AG04449 (cell line): ENCODE data around the gene NCOR2.

Source experiments
- CTCF ChIA-PET: fragments of 350-600 bp; formaldehyde crosslinking; extraction: SDS; loops from one replicate; lab custom pipeline; 2021; ENCODE audit warnings: antibody characterized with exemption; lab: Yijun Ruan, JAX
- POLR2A ChIA-PET: fragments of 400-600, 350-600 bp; formaldehyde crosslinking; extraction: SDS; loops from one replicate; lab custom pipeline; 2020; ENCODE audit warnings: antibody characterized with exemption, inconsistent platforms; lab: Yijun Ruan, JAX
- DNase-seq: peaks from one replicate; pipeline ENCODE4 v3.0.0-alpha.2; 2010; ENCODE audit warnings: low read depth, low spot score
- H3K4me3 ChIP-seq: 2 replicates; pipeline ENCODE4 v1.5.1; 2011; ENCODE audit warnings: low read depth, mild to moderate bottlenecking, control low read depth, low read length
- TF ChIP-seq, protein P1 (sequence below): IDR thresholded peaks from one replicate; pipeline ENCODE4 v1.5.1; 2011; ENCODE audit warnings: mild to moderate bottlenecking, moderate library complexity, low read length, control low read depth, inconsistent platforms; ENCODE audit not compliant: insufficient read depth; ENCODE audit errors: missing control alignments

Gene NCOR2

DNA sequence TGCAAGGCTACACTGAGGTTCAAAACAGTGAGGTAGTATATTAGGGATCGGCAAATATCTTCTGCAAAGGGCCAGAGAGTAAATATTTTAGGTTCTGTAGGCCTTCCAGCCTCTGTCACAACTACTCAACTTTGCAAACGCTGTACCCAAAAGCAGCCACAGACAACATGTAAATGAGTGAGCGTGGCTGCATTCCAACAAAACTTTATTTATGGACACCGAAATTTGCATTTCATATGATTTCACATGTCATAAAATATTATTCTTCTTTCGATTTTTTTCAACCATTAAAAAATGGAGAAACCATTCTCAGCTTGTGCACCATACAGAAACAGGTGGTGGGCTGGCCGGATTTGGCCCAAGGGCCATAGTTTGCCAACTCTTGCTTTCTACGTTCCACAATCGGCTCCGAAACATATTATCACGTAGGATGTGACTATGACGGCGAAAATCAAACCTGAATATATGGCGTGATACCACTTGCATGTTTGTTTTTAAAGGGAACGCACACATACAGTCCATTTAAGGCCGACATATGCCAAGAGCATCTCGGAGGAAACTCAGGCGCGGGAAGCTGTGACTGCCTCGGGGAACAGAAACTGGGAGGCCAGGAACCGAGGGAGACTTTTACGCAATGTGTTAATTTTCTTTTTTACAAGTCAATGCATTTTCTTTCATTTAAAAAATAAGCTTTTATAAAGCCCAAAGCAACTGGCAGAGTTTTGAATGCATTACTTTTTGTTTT is 7.1 kb downstream of the NCOR2 start:
- H3K4me3 ChIP-seq, result no peak overlapping the region
- POLR2A ChIA-PET, result no interaction called here
- no peak for DNase-seq
- TF ChIP-seq, protein P1, sequence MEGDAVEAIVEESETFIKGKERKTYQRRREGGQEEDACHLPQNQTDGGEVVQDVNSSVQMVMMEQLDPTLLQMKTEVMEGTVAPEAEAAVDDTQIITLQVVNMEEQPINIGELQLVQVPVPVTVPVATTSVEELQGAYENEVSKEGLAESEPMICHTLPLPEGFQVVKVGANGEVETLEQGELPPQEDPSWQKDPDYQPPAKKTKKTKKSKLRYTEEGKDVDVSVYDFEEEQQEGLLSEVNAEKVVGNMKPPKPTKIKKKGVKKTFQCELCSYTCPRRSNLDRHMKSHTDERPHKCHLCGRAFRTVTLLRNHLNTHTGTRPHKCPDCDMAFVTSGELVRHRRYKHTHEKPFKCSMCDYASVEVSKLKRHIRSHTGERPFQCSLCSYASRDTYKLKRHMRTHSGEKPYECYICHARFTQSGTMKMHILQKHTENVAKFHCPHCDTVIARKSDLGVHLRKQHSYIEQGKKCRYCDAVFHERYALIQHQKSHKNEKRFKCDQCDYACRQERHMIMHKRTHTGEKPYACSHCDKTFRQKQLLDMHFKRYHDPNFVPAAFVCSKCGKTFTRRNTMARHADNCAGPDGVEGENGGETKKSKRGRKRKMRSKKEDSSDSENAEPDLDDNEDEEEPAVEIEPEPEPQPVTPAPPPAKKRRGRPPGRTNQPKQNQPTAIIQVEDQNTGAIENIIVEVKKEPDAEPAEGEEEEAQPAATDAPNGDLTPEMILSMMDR, result no peak
- CTCF ChIA-PET, result interaction anchor here (0.6 to 8.1 kb wide), 4 partner anchors 8 to 211 kb away, joined by 3 to 83 read pairs (median 3); no protein-coding TSS in a partner anchor

DNA sequence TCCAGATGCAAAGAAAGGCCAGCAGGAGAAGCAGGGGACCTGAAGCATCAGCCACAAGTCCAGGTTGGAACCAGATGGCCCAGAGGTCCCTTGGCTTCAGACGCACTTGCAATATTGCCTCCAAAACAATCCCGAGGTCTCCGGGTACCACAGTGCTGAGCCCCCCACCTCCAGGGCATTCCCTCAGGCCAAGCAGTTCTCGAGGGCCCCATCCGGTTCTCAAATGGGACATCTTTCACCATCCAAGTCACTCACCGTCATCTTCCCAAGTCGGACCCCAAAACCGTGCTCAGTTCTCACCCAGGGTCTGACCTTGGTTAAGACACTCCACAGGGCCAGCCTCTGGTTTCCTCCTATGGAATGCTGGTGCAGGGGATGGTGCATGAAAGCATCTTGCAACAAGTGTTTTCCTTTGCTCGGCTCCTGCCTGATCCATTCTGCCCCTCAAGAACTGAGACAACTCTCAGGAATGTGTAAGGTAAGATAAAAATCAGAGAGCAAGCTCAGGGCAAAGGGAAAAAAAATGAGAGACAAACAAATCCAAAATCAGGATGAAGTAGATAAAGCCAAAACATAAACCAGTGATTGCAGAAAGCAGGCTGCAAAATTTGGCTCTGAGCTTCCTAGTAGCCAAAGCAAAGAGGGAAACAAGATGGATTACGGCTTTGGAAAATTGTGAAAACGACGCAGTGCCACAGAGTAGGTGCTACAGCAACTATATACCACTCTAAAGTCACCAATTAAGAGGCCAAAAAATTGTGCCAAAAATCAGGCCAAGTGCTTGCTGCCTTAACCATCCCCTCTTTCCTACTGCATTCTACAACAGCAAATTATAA is 8.0 kb downstream of the NCOR2 start:
- no peak overlapping the region for H3K4me3 ChIP-seq
- TF ChIP-seq, protein P1, result no peak
- DNase-seq, result no peak
- ChIA-PET CTCF (no interaction called here), POLR2A (no interaction called here)

DNA sequence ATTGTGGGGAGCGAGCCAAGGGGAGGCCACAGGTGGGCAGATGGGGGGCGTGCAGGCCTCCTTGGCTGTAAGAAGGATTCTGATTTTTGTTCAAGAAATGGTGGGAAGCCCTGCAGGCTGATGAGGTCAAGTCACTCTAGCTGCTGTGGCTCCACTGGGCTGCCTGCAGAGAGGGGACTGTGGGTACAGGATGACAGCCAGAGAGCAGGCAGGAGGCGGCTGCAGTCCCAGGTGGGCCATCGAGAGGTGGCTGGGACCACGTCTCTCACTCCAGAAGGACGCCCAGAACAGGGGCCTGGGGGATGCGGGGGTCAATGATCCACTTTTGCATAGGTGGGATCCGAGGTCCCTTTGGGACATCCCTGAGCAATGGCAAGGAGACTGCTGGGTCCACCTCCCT is 9.1 kb downstream of the NCOR2 start:
- no peak overlapping the region for H3K4me3 ChIP-seq
- CTCF ChIA-PET, result no interaction called here
- POLR2A ChIA-PET, result interaction anchor here (0.7 kb wide), 1 partner anchor 36 kb away, joined by 4 read pairs; no protein-coding TSS in a partner anchor
- no peak for DNase-seq
- TF ChIP-seq, protein P1, result no peak

DNA sequence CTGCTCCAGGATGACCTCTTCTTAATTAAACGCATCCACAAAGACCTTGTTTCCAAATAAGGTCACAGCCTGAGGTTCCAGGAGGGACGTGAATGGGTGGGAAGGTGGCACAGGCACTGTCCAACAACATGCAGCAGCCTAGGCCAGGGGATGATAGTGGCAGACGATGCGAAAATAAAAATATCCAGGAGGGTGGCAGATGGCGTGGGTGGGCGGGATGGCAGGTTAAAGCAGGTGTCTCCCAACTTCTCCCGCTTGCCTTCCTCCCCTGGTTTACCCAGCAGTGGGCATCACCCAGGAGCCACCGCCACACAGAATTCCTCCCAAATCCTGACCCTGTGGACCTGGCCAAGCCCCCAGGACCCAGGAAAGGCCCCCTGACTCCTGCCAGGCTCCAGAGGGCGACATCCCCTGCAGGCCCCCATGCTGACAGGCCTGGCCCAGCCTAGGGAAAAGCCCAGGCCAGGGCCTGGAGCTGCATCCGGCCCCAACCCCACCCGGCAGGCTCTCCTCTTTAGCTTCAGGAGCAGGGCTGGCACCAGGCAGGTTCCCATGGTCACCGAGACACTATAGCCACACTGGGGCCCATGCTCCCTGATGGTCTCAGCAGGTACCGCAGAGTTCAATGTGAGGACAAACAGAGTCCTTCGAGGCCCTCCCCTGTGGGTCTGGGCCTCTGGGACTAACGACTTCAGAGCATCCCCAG is 9.7 kb downstream of the NCOR2 start:
- ChIA-PET CTCF (interaction anchor here (1.0 kb wide), 1 partner anchor 210 kb away, joined by 4 read pairs; no protein-coding TSS in a partner anchor), POLR2A (interaction anchor here (0.7 kb wide), 1 partner anchor 35 kb away, joined by 4 read pairs; no protein-coding TSS in a partner anchor)
- DNase-seq, result no peak
- TF ChIP-seq, protein P1, result no peak
- no peak overlapping the region for H3K4me3 ChIP-seq

DNA sequence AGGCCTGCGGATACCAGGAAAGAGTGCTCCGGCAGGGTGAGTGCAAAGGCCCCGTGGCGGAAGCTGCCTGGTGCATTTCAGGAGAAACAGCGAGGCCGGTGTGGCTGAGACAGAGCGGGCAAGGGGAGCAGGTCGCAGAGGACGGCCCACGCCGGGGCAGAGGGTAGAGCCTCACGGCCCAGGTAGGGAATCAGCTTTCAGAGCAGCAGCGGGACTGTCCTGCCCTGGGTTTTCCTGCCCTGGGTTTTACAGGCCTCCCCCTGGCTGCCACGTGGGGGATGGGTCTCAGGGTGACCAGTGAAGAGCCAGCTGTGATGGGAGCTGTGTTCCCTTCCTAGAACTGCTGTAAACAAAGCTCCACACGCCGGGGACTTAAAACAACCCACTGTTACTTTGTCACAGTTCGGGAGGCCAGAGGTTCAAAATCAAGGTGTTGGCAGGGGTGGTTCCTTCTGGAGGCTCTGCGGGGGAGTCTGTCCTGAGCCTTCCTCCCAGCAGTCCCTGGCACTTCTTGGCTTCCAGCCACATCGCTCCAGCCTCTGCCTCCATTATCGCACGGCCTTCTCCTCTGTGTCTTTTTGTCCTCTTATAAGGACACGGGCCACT is 10.4 kb downstream of the NCOR2 start:
- TF ChIP-seq, protein P1, result no peak
- no peak for DNase-seq
- ChIA-PET POLR2A (interaction anchor here (0.7 kb wide), 1 partner anchor 164 kb away, joined by 3 read pairs; no protein-coding TSS in a partner anchor), CTCF (interaction anchor here (1.0 kb wide), 1 partner anchor 210 kb away, joined by 4 read pairs; no protein-coding TSS in a partner anchor)
- H3K4me3 ChIP-seq, result no peak overlapping the region
